CD4-positive, alpha-beta T cell treated with Interleukin-4 for 1 hour (primary cell): ENCODE data around the gene RNU1-1.
"Not testable (repeated sequence)": the region's sequence is repeated elsewhere in the genome, so short reads cannot be mapped to it uniquely, and the experiment has no call there.

Experiments
- DNase-seq, 2 donors: peaks; one replicate each; pipeline ENCODE4 v3.0.0-alpha.2; 2020 to 2022

RNU1-1 gene

DNA sequence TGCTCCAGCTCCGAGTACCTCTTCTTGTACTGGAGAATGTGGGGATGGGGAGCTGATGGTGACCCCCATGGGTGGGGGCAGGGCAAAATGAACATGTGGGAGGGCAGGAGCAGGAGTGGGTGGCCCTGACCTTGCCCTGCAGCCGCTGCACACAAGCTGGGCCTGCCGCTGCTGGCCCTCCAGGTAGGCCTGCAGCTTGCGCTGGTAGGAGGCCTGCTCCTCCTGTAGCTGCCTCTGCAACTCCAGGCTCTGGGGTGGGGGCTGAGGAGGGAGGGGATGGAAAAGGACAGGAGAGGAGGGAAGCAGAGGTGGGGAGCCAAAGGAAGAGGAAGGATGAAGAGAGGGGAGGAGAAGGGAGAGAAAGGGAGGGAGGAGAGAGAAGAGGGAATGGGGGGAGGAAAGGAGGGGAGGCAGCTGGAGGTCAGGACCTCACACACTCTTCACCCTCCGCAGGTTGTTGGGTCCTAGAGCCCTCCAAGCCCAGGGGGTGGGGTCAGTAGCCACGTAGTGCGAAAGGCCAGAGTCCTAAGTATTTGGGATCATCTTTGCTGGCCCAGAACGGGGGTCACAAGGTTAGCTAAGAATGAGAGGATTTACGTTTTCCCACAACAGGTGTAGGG lies 22.9 kb downstream of the RNU1-1 start:
- no peak for DNase-seq

DNA sequence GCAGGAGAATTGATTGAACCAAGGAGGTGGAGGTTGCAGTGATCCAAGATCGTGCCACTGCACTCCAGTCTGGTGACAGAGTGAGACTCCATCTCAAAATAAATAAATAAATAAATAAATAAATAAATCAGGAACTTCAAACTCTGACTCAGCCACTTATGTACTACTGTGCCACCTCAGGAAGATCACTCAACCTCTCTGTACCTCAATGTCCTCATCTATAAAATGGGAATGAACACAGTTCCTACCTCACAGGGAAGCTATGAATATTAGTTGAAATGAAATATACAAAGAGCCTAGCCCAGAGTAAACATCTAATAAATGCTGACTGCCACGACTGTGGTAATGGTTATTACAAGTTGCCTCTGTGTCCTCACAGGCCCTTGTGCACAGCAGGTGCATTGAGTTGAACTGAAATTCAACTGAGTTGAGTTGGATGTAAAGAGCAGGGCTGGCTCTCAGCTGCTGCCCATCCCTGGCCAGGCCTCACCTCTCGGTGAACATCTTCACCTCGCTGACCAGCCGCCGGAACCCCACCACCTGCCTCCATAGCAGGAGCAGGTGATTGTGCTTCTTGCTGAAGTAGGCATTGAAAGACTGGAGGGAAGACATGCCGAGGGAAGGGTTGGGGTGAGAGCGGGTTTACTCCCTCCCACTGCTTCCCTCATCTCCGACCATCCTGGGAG lies 24.7 kb downstream of the RNU1-1 start:
- not testable (repeated sequence) for DNase-seq

DNA sequence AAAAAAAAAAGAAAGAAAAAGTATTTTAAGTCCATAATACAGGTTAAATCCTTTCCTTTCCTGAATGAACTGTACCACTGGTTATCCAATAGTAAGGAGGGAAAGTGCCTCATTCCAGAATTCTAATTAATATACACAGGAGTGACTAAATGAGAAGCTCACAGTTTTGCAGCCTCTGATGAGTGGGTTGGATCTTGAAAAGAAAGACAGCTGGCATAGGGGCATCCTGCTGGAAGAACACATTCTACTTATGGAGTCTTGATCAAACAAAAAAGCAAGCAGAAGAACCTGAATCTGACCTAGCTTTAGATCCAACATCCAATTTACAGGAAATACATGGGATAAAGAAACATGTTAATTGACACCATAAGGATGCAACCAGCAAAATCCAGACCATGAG lies 27.1 kb downstream of the RNU1-1 start:
- not testable (repeated sequence) for DNase-seq

DNA sequence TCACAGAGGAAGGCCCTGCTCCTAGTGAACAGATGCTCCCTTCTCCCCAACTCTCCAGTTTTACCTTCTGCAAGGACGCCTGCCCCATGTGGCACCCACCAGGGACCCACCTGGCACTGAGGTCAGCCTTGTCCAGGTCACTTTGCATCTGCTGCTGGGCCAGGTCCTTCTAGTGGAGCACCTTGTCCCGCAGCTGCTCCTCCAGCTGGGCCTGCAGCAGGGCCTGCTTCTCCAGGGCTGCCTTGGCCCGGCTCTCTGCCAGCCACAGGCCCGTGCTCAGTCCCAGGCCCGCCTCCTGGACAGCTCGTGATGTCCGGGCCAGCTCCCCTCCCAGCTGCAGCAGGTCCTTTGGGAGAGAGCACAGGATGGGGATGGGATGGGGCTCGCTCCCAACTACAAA lies 27.8 kb downstream of the RNU1-1 start:
- DNase-seq: not testable (repeated sequence)

DNA sequence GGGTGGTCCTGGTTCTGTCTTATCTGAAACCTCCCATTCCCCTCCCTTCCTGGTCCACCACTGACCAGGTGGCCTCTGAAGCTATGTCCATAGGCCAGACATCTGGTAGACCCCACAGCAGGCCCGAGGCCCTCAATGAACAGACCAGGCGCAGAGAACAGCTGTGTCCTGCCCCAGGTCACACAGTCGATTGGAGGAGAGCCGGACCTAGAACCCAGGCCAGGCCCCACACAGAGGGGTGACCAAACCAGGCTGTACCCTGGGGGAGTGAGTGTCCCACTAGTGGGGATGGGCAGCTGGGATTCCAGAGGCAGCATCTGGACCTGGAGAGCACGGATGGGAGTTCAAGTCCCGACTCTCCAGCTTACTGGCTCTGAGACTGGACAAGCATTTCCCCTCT lies 29.2 kb downstream of the RNU1-1 start:
- no peak for DNase-seq

DNA sequence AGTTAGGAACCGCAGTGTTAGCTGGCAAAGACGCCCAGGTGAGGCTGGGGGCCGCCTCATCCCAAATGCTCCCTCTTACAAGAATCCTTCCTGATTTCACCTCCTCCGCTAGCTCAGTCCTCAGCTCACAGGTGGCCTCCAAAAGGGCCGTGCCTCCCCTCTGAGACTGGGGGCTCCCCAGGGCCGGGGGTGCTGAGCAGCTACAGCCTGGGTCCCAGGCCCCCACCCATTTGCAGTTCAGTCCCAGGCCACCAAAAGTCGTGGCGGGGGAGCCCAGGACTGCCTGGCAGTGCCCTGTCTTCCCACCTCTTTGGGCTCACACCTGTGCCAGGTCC lies 29.6 kb downstream of the RNU1-1 start:
- no peak for DNase-seq

DNA sequence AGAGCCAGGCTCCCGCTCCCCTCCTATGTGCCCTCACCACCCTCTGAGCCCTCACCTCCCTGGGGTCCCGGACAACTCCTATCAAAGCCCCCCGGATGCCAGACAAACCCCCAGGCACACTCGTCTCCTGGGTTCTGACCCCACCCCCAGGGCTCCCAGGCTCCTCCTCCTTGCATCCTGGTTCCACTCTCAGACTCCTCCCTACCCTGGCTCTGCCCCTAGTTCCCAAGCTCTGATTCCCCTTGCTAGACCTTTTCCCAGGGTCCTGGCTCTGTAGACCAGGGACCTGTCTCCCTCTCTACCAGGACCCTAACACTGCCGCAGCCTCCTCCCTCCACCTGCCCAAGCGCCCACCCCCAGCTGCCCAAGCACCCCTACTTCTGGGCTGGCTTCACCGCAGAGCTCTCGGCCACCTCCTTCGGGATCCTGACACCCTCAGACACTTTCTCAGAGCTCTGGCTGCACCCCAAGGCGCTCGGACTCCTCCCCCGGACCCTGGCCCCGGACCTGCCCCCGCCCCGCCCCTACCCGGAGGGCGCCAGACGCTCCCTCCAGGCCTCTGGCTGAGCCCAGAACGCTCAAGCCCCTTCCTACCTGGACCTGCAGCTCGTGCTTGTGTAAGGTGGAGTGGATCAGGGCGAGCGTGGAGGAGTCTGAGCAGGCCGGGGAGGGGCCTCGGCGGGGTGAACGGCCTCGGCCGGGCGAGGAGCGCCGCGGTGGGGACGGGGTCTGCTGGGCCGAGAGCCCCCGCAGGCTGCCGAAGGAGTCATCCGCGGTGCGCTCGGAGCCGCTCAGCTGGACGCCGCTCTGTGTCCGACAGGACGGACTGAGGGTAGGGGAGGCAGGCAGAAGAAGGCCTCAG lies 30.2 kb downstream of the RNU1-1 start:
- not testable (repeated sequence) for DNase-seq

DNA sequence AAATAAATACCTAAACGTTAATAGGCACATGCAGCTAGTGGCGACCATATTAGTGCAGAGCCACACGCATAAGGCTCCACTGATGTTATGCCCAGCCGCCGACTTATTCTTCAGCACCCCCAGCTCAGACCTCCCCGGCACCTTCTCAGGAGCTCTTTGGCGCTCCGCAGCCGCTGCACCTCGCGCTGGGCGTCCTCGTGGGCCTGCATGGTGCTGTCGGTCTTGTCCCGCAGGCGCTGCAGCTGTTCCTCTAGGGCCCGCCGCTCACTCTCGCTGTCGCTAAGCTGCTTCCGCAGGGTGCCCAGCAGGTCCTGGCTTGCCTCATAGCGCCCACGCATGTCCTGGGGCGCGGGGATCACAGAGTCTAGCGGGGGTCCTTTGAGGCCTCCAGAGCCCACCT lies 30.9 kb downstream of the RNU1-1 start:
- DNase-seq: not testable (repeated sequence)

DNA sequence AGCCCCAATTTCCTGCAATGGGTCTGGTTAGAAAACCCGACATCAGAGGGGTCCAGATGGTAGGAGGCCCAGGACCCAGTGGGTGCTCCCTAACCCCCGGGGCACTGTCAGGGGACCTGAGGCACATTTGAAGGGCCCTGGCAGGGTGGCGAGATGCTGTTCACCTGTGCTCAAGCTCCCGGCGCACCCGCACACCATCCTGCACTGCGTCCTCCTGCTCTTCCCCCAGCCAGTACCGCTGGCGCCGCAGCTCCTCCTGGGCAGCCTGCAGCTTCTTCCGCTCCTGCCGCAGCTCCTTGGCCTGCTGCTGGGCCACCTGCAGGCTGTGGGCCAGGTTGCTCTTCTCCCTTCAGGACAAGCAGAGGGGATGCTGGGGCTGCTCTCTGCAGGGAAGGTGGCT lies 36.0 kb downstream of the RNU1-1 start:
- DNase-seq: no peak

DNA sequence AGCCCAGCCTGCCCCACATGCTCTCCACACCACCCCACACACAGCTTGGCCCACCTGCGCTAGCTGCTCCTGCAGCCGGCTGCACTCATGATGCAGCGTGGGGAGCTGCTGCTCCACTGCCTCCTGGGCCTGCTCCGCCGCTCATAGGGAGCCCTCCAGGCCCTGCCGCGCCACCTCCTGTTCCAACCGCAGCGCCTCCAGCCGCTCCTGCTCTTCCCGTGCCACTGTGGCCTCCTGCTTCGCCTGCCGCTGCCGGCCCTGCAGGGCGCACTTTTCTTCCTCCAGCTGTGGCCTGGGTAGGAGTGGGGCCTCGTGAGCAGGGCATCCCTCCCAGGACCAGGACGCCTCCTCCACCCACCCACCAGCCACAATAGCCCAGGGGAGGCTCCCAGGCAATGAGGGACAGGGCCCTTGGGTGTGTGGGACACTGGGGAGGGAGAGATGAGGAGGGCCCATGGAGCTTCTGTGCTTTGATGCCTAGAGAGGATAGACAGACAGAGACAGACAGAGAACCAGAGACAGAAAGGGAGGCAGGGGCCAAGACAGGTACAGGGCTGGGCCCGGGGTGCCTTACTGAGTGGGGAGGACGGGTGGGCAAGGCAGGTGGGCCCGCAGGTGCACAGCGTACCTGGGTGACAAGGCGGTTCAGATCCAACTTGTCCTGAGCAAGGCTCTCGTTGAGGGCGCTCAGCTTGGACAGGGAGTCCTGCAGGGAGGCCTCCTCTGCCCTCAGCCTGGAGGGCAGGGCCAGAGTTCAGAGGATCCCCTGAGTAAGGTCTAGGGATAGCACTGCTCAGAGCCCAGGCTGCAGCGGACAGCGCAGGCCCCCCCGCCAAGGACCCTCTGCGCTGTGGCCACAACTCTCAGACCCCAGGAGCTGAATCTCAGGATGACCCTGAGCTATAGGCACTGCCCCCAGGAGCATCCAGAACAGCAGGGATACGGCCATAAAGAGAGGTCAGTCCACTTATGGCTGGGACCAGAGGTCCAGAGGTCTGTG lies 38.0 kb downstream of the RNU1-1 start:
- not testable (repeated sequence) for DNase-seq

DNA sequence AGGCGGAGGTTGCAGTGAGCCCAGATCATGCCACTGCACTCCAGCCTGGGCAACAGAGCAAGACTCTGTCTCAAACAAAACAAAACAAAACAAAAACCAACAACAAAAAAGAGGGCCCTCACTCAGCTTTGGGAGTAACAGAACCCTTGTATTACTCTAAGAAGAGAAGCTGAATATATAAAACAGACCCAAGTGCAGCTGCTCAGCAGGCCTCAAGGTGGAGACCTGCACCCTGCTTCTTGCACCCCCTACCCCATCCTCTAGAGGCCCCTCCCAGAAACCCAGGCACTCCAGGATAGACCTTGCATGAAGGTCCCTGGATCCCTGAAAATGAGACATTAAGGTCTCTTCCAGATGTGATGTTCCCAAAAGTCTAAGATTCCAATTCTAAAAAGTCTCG lies 39.2 kb downstream of the RNU1-1 start:
- not testable (repeated sequence) for DNase-seq

DNA sequence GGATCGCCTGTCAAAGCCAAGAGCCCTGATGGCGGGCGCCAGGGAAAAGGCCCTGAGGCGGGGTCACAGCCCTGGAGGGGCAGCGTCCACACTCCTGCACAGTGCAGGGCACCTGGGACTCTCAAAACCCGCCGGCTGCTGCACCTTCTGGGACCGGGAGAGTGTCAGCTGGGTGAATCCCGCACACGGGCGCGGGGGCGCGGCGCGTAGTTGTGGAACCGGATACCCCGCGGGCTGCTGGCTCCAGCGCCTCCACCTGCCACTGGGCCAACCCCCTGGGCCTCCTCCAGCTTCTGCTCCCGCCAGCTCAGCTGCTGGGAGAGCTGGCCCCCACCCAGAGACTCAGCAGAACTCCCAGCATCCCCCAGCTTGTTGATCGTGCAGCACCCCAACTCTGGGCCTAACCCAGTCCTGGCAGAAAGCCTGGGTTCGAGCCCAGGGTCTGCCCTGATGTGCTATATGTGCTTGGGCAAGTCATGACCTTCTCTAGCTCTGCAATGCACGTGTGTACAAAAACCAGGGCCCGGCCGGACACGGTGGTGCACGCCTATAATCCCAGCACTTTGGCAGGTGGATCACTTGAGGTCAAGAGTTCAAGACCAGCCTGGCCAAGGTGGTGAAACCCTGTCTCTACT lies 39.8 kb downstream of the RNU1-1 start:
- no peak for DNase-seq

DNA sequence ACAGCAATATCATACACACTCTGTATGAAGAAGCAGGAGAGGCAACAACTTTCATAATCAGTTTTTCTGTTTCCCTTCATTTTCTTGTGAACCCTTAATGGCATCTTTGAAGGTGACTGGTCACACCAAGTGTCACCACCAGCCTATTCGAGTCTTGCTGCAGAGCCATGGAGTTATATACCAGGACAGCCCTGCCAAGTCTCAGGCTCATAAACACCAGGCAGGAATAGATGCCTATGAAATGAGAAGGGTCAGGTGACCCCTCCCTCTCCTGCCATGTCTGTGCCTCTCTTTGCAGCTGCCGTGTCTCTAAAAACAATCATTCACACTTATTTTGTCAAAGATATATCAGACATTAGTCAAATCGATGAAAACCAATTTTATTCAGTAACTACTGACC lies 45.5 kb downstream of the RNU1-1 start:
- no peak for DNase-seq

DNA sequence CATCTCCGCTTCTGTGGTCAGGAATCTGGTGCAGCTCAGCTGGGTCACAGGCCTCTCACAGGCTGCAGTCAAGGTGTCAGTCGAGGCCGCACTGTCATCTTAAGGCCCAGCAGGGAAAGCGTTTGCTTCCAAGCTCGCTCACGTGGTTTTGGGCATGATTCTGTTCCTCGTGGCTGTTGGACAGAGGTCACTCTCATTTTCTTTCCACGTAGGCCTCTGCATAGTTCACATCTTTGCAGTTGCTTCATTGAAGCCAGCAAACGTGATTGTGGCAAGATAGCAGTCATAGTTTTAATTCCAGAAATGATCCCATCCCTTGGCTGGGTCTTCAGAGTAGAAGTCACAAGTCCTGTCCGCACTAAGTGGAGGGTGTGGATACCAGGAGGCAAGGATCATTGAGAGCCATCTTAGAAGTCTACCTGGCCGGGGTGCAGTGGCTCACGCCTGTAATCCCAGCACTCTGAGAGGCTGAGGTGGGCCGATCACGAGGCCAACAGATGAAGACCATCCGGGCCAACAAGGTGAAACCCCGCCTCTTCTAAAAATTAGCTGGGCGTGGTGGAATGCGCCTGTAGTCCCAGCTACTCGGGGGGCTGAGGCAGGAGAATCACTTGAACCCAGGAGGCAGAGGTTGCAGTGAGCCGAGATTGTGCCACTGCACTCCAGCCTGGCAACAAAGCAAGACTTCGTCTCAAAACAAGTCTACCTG lies 49.0 kb downstream of the RNU1-1 start:
- no peak for DNase-seq
